HepG2 (cell line): ENCODE results near the gene WNT7B. TPM values are rescaled to one million over a fixed set of nuclear protein-coding genes. Genes with fewer than 3 reads are reported as not detected.

Source experiments
- ATAC-seq: fragments of 200-7000 bp; cut with Tn5 transposase; 3 replicates; pipeline ENCODE4 v1.9.1; 2020; ENCODE audit warnings: mild to moderate bottlenecking, moderate library complexity
- BruUV-seq: library from RNA; stranded (reverse); fragments of 400-500 nt; replicated peaks from 2 replicates; lab custom pipeline; 2021; lab: Mats Ljungman, UMichigan
- CTCF ChIA-PET: fragments of 300-600 bp; formaldehyde crosslinking; extraction: SDS; loops from one replicate; lab custom pipeline; 2021; ENCODE audit warnings: low total read pairs, inconsistent platforms, low intra/inter-chr PET ratio; lab: Yijun Ruan, JAX
- POLR2A ChIA-PET: fragments of 350-600 bp; sonication (Branson Sonifier 250); formaldehyde crosslinking; loops from one replicate; lab custom pipeline; 2020; ENCODE audit warnings: antibody characterized with exemption, inconsistent platforms; lab: Yijun Ruan, JAX
- DNase-seq: peaks from one replicate; pipeline ENCODE4 v3.0.0-alpha.2; 2015; ENCODE audit warnings: low spot score
- FAIRE-seq: peaks from 3 replicates; lab custom pipeline; 2011; peaks lifted over from hg19 to GRCh38; lab: Jason Lieb, UNC
- H2AFZ ChIP-seq: one replicate; pipeline ENCODE4 v1.6.1; 2011; ENCODE audit warnings: low read length, inconsistent platforms
- H3K27ac ChIP-seq: fragments of 300-600 bp; 3 replicates; pipeline ENCODE4 v1.8.0; 2011; ENCODE audit warnings: mixed run types, mild to moderate bottlenecking, mixed read lengths, low read length, inconsistent platforms; ENCODE audit not compliant: insufficient read depth; ENCODE audit errors: extremely low read length
- H3K27me3 ChIP-seq, 2 experiments: fragments of 200-600 bp in 1 of 2; 2 replicates in 1 of 2; 3 replicates in 1 of 2; pipeline versions ENCODE4 v1.6.0 to v1.8.0; 2011; ENCODE audit warnings: low read length in 2 of 2, mild to moderate bottlenecking in 2 of 2, moderate library complexity in 2 of 2, inconsistent platforms in 1 of 2; ENCODE audit not compliant: insufficient read depth in 2 of 2, control insufficient read depth in 1 of 2
- H3K36me3 ChIP-seq, 2 experiments: fragments of 200-600 bp in 1 of 2; replicated peaks in 1 of 2; 2 replicates in 1 of 2; 3 replicates in 1 of 2; pipeline versions ENCODE4 v1.5.1 to v1.8.0; 2011; ENCODE audit warnings: low read length in 2 of 2, inconsistent platforms in 1 of 2; ENCODE audit not compliant: insufficient read depth in 2 of 2, control insufficient read depth in 1 of 2
- H3K4me1 ChIP-seq: 2 replicates; pipeline ENCODE4 v1.5.1; 2012; ENCODE audit warnings: low read length, inconsistent platforms; ENCODE audit not compliant: insufficient read depth
- H3K4me2 ChIP-seq: 2 replicates; pipeline ENCODE4 v1.6.0; 2011; ENCODE audit warnings: low read depth, low read length, inconsistent platforms
- H3K4me3 ChIP-seq, 3 experiments: fragments of 200-600 bp in 1 of 3; sonication (generic), shearing (Covaris generic) in 1 of 3; replicated peaks in 1 of 3; 2 replicates each; pipeline ENCODE4 v1.5.1; 2011 to 2016; ENCODE audit warnings: low read length in 3 of 3, inconsistent platforms in 2 of 3, low read depth in 2 of 3, mild to moderate bottlenecking in 2 of 3, control low read depth in 1 of 3, mixed read lengths in 1 of 3; ENCODE audit not compliant: insufficient read depth in 1 of 3
- H3K79me2 ChIP-seq: one replicate; pipeline ENCODE4 v1.6.1; 2011; ENCODE audit warnings: low read length, inconsistent platforms; ENCODE audit not compliant: insufficient read depth
- H3K9ac ChIP-seq: 2 replicates; pipeline ENCODE4 v1.6.0; 2011; ENCODE audit warnings: mild to moderate bottlenecking, low read depth, low read length, inconsistent platforms; ENCODE audit not compliant: insufficient read depth
- H3K9me3 ChIP-seq: 2 replicates; pipeline ENCODE4 v1.5.1; 2012; ENCODE audit warnings: mild to moderate bottlenecking, low read length
- H4K20me1 ChIP-seq: 2 replicates; pipeline ENCODE4 v1.6.0; 2011; ENCODE audit warnings: inconsistent platforms, mild to moderate bottlenecking, low read length, moderate library complexity; ENCODE audit not compliant: insufficient read depth
- FOXA3 ChIP-seq: IDR thresholded peaks from 2 replicates; pipeline ENCODE4 v1.6.1; 2016; ENCODE audit warnings: missing genetic modification reagents, missing compliant biosample characterization
- FOXM1 ChIP-seq: sonication (generic); formaldehyde crosslinking; IDR thresholded peaks from 2 replicates; pipeline ENCODE4 v1.5.0; 2020; ENCODE audit warnings: missing genetic modification reagents
- KAT2B ChIP-seq: fragments of 150-350 bp; IDR thresholded peaks from 2 replicates; pipeline ENCODE4 v1.6.1; 2014; ENCODE audit warnings: low read depth, low read length, borderline replicate concordance
- MAFF ChIP-seq: IDR thresholded peaks from 2 replicates; pipeline ENCODE4 v1.6.1; 2011; ENCODE audit warnings: low read depth, low read length, improper control_type of control experiment
- MLLT10 ChIP-seq: sonication (generic); formaldehyde crosslinking; IDR thresholded peaks from 2 replicates; pipeline ENCODE4 v1.4.0; 2020; ENCODE audit warnings: missing genetic modification reagents
- NFATC3 ChIP-seq: sonication (generic); formaldehyde crosslinking; IDR thresholded peaks from 2 replicates; pipeline ENCODE4 v1.5.1; 2020; ENCODE audit warnings: mild to moderate bottlenecking, missing genetic modification reagents
- RARG ChIP-seq: sonication (generic); formaldehyde crosslinking; IDR thresholded peaks from 2 replicates; pipeline ENCODE4 v1.4.0; 2020; ENCODE audit warnings: low read depth, mild to moderate bottlenecking, missing genetic modification reagents
- RFXANK ChIP-seq: IDR thresholded peaks from 2 replicates; pipeline ENCODE4 v1.6.1; 2016
- TOE1 ChIP-seq: sonication (generic); formaldehyde crosslinking; IDR thresholded peaks from 2 replicates; pipeline ENCODE4 v1.4.0; 2020; ENCODE audit warnings: mild to moderate bottlenecking, missing genetic modification reagents
- ZBTB7A ChIP-seq: sonication (generic); formaldehyde crosslinking; IDR thresholded peaks from 2 replicates; pipeline ENCODE4 v1.8.0; 2022; ENCODE audit warnings: mild to moderate bottlenecking, missing genetic modification reagents
- ZNF530 ChIP-seq: sonication (generic); formaldehyde crosslinking; IDR thresholded peaks from 2 replicates; pipeline ENCODE4 v1.5.0; 2020; ENCODE audit warnings: low read depth, mild to moderate bottlenecking, missing genetic modification reagents
- ZNF615 ChIP-seq: sonication (generic); formaldehyde crosslinking; IDR thresholded peaks from 2 replicates; pipeline ENCODE4 v1.5.0; 2020; ENCODE audit warnings: mild to moderate bottlenecking, missing genetic modification reagents, borderline replicate concordance
- ZNF644 ChIP-seq: IDR thresholded peaks from 2 replicates; pipeline ENCODE4 v1.6.1; 2016; ENCODE audit warnings: low read depth
- WGBS: methylation state at CpG from one replicate; pipeline ENCODE4 v1.1.6; 2017; ENCODE audit warnings: low lambda C conversion rate; 5-methylcytosine and 5-hydroxymethylcytosine counted together
- in situ Hi-C: cut with HindIII; loops from 2 replicates; pipeline ENCODE4 v1.10.0; 2017; ENCODE audit warnings: low pct_unique_long_range_greater_than_20kb; ENCODE audit not compliant: extremely low pct_ligation_motif_present
- intact Hi-C: fragments of 100-400 bp; cut with micrococcal nuclease; formaldehyde crosslinking; loops from one replicate; pipeline ENCODE4 v1.10.0; 2022; ENCODE audit not compliant: unreplicated experiment
- polyA plus RNA-seq, 8 experiments: library from polyadenylated mRNA; depleted of rRNA in 3 of 8; stranded (reverse) in 7 of 8; unstranded in 1 of 8; fragments of >200 nt; fragmentation: Illumina TruSeq in 4 of 8; extraction: Trizol in 4 of 8; gene quantifications; 2 replicates each; pipeline versions ENCODE4 v1.2.1 to v1.2.3, GENCODE V29; 2011 to 2016; ENCODE audit warnings: low read depth in 4 of 8, missing spikeins in 1 of 8, mixed read lengths in 1 of 8; ENCODE audit not compliant: insufficient read depth in 1 of 8
- total RNA-seq, 5 experiments: library from RNA; depleted of rRNA; stranded (reverse); fragments of >200 nt; fragmentation: Illumina TruSeq; extraction: Trizol; gene quantifications; 2 replicates each; pipeline ENCODE4 v1.2.3, GENCODE V29; 2016; ENCODE audit warnings: low read depth in 1 of 5
- TF ChIP-seq, protein P1 (sequence below): IDR thresholded peaks from 2 replicates; pipeline ENCODE4 v1.6.1; 2016; ENCODE audit warnings: missing genetic modification reagents, missing compliant biosample characterization
- TF ChIP-seq, protein P2 (sequence below): sonication (generic); formaldehyde crosslinking; IDR thresholded peaks from 2 replicates; pipeline ENCODE4 v1.8.1; 2023; ENCODE audit warnings: mild to moderate bottlenecking, missing genetic modification reagents
- TF ChIP-seq, protein P3 (sequence below): sonication (generic); formaldehyde crosslinking; IDR thresholded peaks from 2 replicates; pipeline ENCODE4 v1.8.1; 2023; ENCODE audit warnings: missing genetic modification reagents, inconsistent platforms, borderline replicate concordance
- TF ChIP-seq, protein P4 (sequence below): IDR thresholded peaks from 2 replicates; pipeline ENCODE4 v1.6.1; 2016; ENCODE audit warnings: low read depth, borderline replicate concordance

The WNT7B gene
- total and polyA plus RNA-seq, 2 of the 13 experiments (the other 11 are each of a cell fraction or from before 2014, with no cell fraction given): 0.09 TPM; not detected in 1

DNA sequence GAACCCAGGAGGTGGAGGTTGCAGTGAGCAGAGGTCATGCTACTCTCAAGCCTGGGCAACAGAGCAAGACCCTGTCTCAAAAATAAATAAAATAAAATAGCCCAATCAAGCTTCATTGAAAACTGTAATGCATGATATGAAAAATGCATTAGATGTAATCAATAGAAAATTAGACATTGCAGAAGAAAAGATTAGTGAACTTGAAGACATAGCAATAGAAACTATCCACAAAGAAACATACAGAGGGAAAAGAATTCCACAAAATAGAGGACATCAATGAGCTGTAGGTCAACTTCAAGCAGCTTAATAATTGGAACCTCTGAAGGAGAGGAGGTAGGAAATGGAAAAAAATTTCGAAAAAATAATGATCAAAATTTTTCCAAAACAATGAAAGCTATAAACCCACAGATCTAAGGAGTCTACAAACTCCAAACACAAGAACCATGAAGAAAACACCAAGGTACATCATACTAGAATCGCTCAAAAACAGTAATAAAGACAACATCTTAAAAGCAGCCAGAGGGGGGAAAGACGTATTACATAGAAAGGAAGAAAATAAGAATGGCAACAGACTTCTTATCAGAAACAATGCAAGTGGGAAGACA is 104.2 kb downstream of the WNT7B start:
- in situ Hi-C loops (no loop called here), intact Hi-C loops (no loop called here)
- 45% methylated on average over 3 of the region's 3 CpGs for WGBS
- H3K79me2 ChIP-seq: no peaks in the 10 kb centered on the region
- no TSS peak for BruUV-seq
- no peak overlapping the region for H2AFZ ChIP-seq
- H3K4me2 ChIP-seq: no peak overlapping the region
- H3K36me3 ChIP-seq: no peaks in the 10 kb centered on the region
- no peaks in the 10 kb centered on the region for H3K9me3 ChIP-seq
- H3K27me3 ChIP-seq: peaks cover 3 to 35% of the 10 kb centered on the region in 2 experiments; a peak in 4 of 5 replicates
- H4K20me1 ChIP-seq: peaks cover 3% of the 10 kb centered on the region; the same call in 1 of the 2 replicates
- no peaks in the 10 kb centered on the region for H3K4me1 ChIP-seq
- no peak overlapping the region for H3K9ac ChIP-seq
- CTCF ChIA-PET: no interaction called here
- no peak for FAIRE-seq
- POLR2A ChIA-PET: no interaction called here
- no peak overlapping the region for H3K4me3 ChIP-seq
- TF ChIP-seq KAT2B (no peak), MAFF (no peak)
- TF ChIP-seq, protein P1, sequence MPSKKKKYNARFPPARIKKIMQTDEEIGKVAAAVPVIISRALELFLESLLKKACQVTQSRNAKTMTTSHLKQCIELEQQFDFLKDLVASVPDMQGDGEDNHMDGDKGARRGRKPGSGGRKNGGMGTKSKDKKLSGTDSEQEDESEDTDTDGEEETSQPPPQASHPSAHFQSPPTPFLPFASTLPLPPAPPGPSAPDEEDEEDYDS (CRISPR knock-in tag): no peak
- ATAC-seq: no peak
- DNase-seq: no peak
- no peak overlapping the region for H3K27ac ChIP-seq

DNA sequence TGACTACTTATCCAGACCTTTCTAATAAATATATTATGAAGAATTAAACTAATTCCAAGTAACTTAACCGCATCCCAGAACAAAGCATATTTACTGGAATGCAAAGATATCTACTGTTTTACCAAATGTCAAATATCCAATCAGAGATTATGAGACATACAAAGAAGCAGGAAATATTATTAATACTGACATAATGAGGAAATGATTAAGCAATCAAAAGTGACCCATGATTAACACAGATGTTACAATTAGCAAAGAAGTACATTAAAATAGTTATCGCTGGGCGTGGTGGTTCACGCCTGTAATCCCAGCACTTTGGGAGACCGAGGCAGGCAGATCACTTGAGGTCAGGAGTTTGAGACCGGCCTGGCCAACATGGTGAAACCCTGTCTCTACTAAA is 105.2 kb downstream of the WNT7B start:
- TF ChIP-seq, protein P2, sequence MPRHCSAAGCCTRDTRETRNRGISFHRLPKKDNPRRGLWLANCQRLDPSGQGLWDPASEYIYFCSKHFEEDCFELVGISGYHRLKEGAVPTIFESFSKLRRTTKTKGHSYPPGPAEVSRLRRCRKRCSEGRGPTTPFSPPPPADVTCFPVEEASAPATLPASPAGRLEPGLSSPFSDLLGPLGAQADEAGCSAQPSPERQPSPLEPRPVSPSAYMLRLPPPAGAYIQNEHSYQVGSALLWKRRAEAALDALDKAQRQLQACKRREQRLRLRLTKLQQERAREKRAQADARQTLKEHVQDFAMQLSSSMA (CRISPR knock-in tag): no peak
- TF ChIP-seq ZBTB7A (no peak), TOE1 (CRISPR knock-in tag) (no peak), RARG (CRISPR knock-in tag) (no peak), RFXANK (CRISPR knock-in tag) (no peak), FOXM1 (CRISPR knock-in tag) (no peak), MLLT10 (no peak), ZNF644 (no peak), NFATC3 (CRISPR knock-in tag) (no peak), FOXA3 (CRISPR knock-in tag) (no peak), ZNF615 (no peak), ZNF530 (CRISPR knock-in tag) (no peak)
- TF ChIP-seq, protein P3, sequence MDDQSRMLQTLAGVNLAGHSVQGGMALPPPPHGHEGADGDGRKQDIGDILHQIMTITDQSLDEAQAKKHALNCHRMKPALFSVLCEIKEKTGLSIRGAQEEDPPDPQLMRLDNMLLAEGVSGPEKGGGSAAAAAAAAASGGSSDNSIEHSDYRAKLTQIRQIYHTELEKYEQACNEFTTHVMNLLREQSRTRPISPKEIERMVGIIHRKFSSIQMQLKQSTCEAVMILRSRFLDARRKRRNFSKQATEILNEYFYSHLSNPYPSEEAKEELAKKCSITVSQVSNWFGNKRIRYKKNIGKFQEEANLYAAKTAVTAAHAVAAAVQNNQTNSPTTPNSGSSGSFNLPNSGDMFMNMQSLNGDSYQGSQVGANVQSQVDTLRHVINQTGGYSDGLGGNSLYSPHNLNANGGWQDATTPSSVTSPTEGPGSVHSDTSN: no peak
- TF ChIP-seq, protein P4, sequence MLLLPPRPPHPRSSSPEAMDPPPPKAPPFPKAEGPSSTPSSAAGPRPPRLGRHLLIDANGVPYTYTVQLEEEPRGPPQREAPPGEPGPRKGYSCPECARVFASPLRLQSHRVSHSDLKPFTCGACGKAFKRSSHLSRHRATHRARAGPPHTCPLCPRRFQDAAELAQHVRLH (CRISPR knock-in tag): no peak
- no peak overlapping the region for H3K4me2 ChIP-seq
- peaks cover 3% of the 10 kb centered on the region; the same call in 1 of the 2 replicates for H4K20me1 ChIP-seq
- in situ Hi-C loops: no loop called here
- 84% methylated on average over 6 of the region's 6 CpGs for WGBS
- FAIRE-seq: no peak
- intact Hi-C loops: no loop called here
- no peaks in the 10 kb centered on the region for H3K9me3 ChIP-seq
- no peak overlapping the region for H3K27ac ChIP-seq
- H3K9ac ChIP-seq: no peak overlapping the region
- H3K4me1 ChIP-seq: no peaks in the 10 kb centered on the region
- H3K27me3 ChIP-seq: peaks cover 2 to 28% of the 10 kb centered on the region in 2 experiments; a peak in 3 of 5 replicates
- no peaks in the 10 kb centered on the region for H3K36me3 ChIP-seq
- POLR2A ChIA-PET: no interaction called here
- BruUV-seq: no TSS peak
- no peak for ATAC-seq
- DNase-seq: no peak
- no peak overlapping the region for H2AFZ ChIP-seq
- no peaks in the 10 kb centered on the region for H3K79me2 ChIP-seq
- CTCF ChIA-PET: no interaction called here
- H3K4me3 ChIP-seq: no peak overlapping the region
